HepG2 (cell line): ENCODE data around the gene ANXA6.

ENCODE experiments used
- ELF4 ChIP-seq: sonication (generic); formaldehyde crosslinking; IDR thresholded peaks from 2 replicates; pipeline ENCODE4 v1.5.0; 2020; ENCODE audit warnings: missing genetic modification reagents, mild to moderate bottlenecking, moderate library complexity, borderline replicate concordance
- FOXA1 ChIP-seq, 2 experiments: fragments of 450-650 bp in 1 of 2; sonication (generic) in 1 of 2; formaldehyde crosslinking in 1 of 2; IDR thresholded peaks; 2 replicates each; pipeline versions ENCODE4 v1.4.0 to v1.6.1; 2016 to 2020; ENCODE audit warnings: missing genetic modification reagents in 1 of 2
- FOXJ3 ChIP-seq: sonication (generic); formaldehyde crosslinking; IDR thresholded peaks from 2 replicates; pipeline ENCODE4 v1.4.0; 2020; ENCODE audit warnings: missing genetic modification reagents, mild to moderate bottlenecking, borderline replicate concordance

DNA sequence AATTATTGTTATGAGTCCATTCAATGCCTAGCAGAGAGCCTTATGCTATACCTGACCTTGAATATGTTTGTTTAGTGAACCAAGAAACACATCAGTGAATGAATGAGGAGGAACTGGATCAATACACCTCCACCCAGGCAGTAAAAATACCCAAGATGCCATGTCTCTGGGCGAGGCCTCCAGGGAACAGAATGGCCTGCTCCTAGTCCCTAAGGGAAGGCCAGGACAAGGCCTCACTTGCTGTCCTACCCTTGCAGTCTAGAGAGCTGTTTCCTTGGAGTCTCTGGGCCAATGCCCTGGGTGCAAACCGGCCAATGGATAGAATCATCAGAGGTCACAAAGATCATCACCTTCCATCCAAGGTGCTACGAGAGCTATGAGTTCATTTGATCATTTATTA lies 102.9 kb downstream of the ANXA6 start:
- TF ChIP-seq ELF4 (CRISPR knock-in tag) (no peak), FOXJ3 (CRISPR knock-in tag) (no peak), FOXA1 (IDR thresholded peaks at IDR 0.05) (no peak), FOXA1 (CRISPR knock-in tag; IDR thresholded peaks at IDR 0.05) (no peak)
